ENCODE results near the gene AFAP1. TPM values are rescaled to one million over a fixed set of nuclear protein-coding genes. Genes with fewer than 3 reads are reported as not detected.

AFAP1 gene
- total and polyA plus RNA-seq, 2 of the 4 experiments (the other 2 are of a cell fraction), result 48.2 to 80.9 TPM

GRCh38 chr4:7970361-7970946 is 30.8 kb upstream of the AFAP1 start:
- Histone ChIP-seq H3K4me1 (ENCODE audit: control insufficient read depth, insufficient read depth, low read length) (peaks cover 38% of the 10 kb centered on the region), H3K9me1 (ENCODE audit: insufficient read depth, low read length) (peaks cover 17% of the 10 kb centered on the region), H4K8ac (ENCODE audit: low read depth in 2 of 2, low read length in 2 of 2) (peak overlapping the region; percentile 75 to 77), H3K9ac (ENCODE audit: low read depth, low read length) (peak overlapping the region; percentile 56), H3K9me3 (ENCODE audit: control insufficient read depth, insufficient read depth, low read length) (no peaks in the 10 kb centered on the region), H3K4me3 (ENCODE audit: insufficient read depth, low read depth, low read length) (no peak overlapping the region), H2AK5ac (ENCODE audit: low read depth, low read length) (peak overlapping the region; percentile 86), H2BK120ac (ENCODE audit: low read depth, low read length) (peak overlapping the region; percentile 87), H4K5ac (ENCODE audit: low read depth, low read length) (peak overlapping the region; percentile 74), H2BK20ac (ENCODE audit: low read depth, low read length) (peak overlapping the region; percentile 90), H3K27me3 (ENCODE audit: control insufficient read depth, insufficient read depth, low read length) (no peaks in the 10 kb centered on the region), H3K4ac (ENCODE audit: low read depth, low read length) (peak overlapping the region; percentile 80), H2BK5ac (ENCODE audit: low read depth, low read length, poor library complexity, severe bottlenecking) (peak overlapping the region; percentile 91), H3K14ac (replicated peaks; ENCODE audit: low read depth, low read length) (peak overlapping the region; percentile 66), H4K20me1 (ENCODE audit: insufficient read depth, low read length) (peaks cover 4% of the 10 kb centered on the region; the same call in 1 of the 2 replicates), H2AFZ (replicated peaks; ENCODE audit: low read length, poor library complexity) (peak overlapping the region; percentile 33), H3K4me2 (ENCODE audit: low read depth, low read length) (peak overlapping the region; percentile 26), H3K56ac (ENCODE audit: extremely low read depth, insufficient read depth, low read length) (no peak overlapping the region), H3K18ac (ENCODE audit: low read depth, low read length) (peak overlapping the region; percentile 82), H3K27ac (ENCODE audit: insufficient read depth, low read length) (peak overlapping the region; percentile 94), H3K23ac (ENCODE audit: low read depth, low read length) (peak overlapping the region; percentile 51; the same call in 1 of the 2 replicates), H2AK9ac (replicated peaks; ENCODE audit: low read depth, low read length, poor library complexity) (peak overlapping the region; percentile 74), H2BK15ac (ENCODE audit: low read depth, low read length) (peak overlapping the region; percentile 49; the same call in 2 of the 3 replicates), H3K79me1 (ENCODE audit: low read depth in 1 of 2, low read length in 2 of 2) (peaks cover 4 to 12% of the 10 kb centered on the region in 2 experiments; a peak in 1 of 4 replicates), H3K36me3 (ENCODE audit: control insufficient read depth, insufficient read depth, low read length) (no peaks in the 10 kb centered on the region), H4K91ac (ENCODE audit: insufficient read depth, low read depth, low read length) (peak overlapping the region; percentile 95)
- ATAC-seq (ENCODE audit: low read depth) (no peak), DNase-seq (no peak)
- ChIA-PET CTCF (no interaction called here), POLR2A (ENCODE audit: unreplicated experiment) (no interaction called here)
- in situ Hi-C loops (cut with MboI; ENCODE audit: low sequenced_read_pairs) (no loop called here), dilution Hi-C loops (cut with HindIII; ENCODE audit: low sequenced_read_pairs, unreplicated experiment) (no loop called here), intact Hi-C loops (cut with micrococcal nuclease) (no loop called here)
- BruUV-seq (replicated peaks), result no TSS peak
- TF ChIP-seq MAFK (IDR thresholded peaks at IDR 0.05; ENCODE audit: low read depth, low read length), result no peak
- 66% methylated on average over 5 of the region's 13 CpGs; no CpG with 5 or more reads in 1 of the 2 experiments for WGBS, 2 experiments (ENCODE audit: extremely low coverage in 2 of 2, insufficient read length in 1 of 2)

Data from IMR-90 (cell line).